Measurements from ENCODE around the gene ILK.

ILK gene

GRCh38 chr11:6603287-6604080 lies at the start of gene ILK, which contains the start of gene RRP8:
TSS of gene ILK (plus strand) at chr11:6603774. CDS start at chr11:6604272, 498 bp downstream.
TSS of gene RRP8 (minus strand) at chr11:6603616. CDS start at chr11:6603502, 114 bp downstream.
- peak; percentile 81 to 90 for DNase-seq

DNA sequence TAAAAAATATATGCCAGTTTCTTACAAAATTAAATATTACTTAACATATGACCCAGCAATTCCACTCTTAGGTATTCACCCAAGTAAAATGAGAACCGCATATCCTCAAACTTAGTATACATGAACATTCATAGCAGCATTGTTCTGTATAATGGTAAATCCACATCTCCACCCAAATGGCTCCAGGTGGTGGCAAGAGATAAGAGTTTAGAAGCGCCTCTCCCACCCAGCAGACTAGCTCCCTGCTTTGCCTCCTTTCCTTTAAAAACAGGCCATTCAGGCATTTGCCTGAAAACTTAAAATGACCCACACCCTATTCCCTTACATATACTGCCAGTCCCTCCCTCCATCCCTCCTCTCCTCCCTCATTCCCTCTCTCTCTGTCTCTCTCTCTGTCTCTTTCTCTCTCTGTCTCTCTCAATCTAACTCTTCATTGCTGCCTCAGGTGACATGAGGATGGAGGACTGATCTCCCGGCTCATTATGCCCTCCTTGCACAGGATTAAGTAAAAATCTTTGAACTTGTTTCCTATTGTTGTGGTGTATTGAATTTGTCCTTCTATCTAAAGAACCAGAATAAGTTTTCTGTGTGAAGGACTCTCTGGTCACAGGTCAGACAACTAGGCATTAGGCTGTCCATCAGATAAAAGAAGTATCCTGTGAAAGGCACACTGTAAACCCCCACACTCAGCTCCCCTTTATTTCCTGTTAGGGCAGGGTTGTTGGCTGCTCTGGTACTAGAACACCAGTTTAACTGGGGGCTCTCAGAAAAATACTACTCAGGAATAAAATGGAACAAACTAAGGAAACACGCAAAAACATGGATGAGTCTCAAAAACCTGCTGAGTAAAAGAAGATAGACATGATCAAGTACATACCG lies 48.5 kb upstream of the ILK start:
- no peak for DNase-seq

DNA sequence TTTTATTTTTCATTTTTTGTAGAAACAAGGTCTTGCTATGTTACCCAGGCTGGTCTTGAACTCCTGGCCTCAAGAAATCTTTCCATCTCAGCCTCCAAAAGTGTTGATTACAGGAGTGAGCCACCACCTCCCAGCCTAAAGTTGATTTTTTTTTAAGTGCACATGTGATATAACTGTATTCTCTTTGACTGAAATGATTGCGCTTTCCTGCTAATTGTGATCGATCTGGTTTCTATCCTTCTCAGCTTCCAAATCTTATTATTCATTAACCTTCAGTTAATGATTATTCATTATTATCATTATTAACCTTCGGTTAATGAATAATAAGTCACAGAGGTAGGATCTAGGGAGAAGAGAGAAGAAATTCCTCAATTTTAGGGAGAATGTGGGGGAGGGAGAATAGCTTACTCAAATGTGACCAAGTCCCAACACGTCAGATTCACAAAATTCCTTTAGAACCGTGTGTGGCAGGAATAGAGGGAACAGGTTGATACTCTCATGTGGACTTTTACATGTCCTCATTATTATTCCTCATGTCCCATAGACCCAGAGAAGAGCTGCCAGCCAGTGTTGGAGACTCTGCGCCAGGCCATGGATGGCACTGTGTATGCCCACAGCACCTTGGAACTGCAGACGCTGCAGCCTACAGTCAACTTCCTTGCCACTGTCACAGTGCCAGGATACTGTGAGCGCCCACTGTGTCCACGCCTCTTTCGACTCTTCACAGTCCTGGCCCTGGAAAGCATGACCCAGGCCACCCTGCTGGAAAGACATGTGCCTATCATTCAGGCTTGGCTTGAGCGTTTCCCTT lies 47.2 kb upstream of the ILK start:
- no peak for DNase-seq

DNA sequence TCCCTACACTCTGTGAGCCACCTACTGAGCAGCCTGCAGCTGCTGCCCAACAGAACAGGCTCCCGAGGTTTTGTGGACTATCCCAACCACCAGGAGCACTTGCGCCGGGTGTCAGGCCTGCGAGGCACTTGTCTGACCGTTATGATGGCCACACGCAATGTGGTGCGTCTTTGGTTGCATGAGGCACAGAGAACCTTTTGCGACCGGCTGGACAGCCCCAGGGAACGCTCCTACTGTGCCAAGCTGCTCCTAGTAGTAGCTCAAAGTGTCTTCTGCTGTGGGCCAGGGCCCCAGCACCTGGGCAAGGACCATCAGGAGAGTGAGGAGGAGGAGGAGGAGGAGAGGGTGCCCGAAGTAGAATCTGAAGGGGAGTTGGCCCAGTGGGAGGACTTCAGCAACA lies 46.5 kb upstream of the ILK start:
- no peak for DNase-seq

GRCh38 chr11:6557761-6558674 lies 45.6 kb upstream of the ILK start:
- no peak for DNase-seq

DNA sequence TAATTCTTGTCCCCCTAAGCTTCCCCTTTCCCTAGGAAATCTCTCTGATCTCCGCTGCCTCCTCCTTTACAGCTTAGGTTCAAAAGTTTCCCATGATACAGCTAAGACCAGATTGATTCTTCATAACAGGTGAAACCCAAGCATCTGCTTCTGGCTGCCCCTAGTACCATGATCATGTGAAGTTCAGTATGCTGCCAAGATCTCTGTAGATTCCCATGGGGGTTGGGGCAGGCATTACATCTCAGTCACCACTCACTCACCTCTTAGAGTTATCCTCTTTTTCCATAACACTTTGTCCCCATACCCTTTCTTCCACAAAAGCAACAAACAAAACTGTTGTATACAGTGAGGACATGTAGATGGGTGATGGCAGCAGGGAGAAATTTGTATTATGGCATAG lies 44.2 kb upstream of the ILK start:
- no peak for DNase-seq

GRCh38 chr11:6561288-6561687 lies 42.3 kb upstream of the ILK start:
- DNase-seq: no peak

DNA sequence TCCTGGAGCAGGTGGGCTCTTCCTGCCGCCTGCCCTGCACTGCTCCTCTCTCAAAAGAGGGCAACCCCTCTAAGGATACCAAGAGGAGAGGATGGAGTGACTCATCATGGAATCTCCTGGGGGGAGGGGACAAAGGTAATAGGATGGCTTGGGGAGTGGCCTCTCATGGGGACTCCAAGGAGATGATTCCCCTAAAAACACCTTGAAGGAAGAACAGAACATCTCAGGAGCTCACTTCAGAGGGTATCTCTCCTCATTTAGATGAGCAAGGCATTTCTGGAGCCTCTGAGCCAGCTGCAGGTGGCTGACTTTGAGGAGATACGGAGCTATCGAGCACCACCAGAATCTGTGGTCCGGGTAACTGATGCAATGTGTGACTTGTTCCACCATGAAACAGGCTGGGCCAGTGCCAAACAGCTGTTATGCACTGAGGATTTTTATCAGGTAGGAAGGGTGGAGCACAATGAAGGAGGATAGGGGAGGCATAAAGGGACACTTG lies 40.4 kb upstream of the ILK start:
- DNase-seq: no peak

DNA sequence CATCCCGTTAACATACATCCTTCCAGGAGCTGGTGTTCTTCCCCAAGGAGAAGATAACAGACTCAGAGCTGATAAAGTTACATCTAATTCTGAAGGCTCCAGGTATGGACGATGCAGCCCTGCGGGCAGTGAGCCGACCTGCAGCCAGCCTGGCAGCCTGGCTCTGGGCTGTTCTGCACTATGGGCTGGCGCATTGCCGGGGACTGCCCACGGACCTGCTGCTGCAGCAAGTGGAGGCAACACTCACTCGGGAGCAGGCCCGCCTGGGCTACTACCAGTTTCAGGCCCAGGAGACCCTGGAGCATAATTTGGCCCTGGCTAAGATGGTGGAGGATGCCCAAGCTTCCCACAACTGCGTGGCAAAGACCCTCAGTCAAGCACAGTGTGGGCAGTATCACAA lies 39.9 kb upstream of the ILK start:
- no peak for DNase-seq

- DNase-seq: no peak
These were observed 38.2 kb upstream of the ILK start for GRCh38 chr11:6565325-6565724.

DNA sequence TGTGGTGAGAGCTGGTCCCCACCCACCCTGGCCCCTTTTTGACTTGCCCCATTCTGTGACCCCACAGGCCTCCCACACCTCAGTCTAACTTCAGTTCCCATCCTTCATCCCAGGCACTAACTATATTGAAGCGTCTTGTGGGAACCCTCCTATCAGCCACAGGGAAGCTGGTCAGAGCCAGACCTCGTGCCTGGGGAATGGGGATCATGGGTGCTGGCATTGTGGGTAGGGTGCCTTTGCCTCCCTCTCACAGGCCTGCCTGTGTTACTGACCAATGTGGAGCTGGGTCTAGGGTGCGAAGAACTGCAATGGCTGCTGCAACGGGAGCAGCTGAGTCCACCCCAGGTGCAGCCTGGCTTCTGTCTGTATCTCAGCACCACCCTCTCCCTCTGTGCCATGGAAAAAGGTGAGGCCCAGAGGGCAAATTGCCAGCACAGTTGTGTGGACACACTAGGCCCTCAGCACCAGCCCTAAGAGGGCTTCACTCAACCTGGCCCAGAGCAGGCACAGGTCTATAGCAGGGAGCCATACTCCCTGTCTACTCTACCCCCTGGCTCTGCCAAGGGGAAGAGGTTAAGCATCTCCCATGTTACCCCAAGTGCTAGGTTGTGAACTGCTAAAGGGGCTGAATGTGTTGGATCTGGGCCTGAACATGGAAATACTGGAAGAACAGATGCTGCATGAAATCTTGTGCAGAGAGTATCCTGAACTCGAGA lies 37.4 kb upstream of the ILK start:
- no peak for DNase-seq

DNA sequence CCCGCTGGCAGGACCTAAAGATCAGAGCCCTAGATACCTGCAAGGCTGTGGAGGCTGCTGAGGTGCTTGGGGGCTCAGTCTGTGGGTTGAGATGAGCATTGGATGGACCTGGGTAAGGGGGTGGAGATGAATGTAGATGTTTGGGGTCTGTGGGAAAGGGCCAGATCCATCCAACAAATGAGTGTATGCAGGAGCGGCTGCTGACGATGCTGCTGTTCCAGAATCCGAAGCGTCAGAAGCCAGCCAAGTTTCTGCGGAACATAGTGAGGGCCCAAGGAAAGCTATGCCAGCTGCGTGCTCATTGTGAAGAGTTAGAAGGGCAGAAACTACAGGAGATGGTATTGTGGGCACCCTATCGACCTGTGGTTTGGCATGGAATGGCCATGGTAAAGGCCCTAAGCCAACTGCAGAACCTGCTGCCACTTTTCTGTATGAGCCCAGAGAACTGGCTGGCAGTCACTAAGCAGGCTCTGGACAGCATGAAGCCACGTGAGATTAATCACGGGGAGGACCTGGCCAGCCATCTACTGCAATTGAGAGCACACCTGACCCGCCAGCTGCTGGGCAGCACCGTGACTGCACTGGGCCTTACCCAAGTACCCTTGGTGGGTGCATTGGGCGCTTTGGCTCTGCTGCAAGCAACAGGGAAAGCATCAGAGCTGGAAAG lies 36.7 kb upstream of the ILK start:
- no peak for DNase-seq

DNA sequence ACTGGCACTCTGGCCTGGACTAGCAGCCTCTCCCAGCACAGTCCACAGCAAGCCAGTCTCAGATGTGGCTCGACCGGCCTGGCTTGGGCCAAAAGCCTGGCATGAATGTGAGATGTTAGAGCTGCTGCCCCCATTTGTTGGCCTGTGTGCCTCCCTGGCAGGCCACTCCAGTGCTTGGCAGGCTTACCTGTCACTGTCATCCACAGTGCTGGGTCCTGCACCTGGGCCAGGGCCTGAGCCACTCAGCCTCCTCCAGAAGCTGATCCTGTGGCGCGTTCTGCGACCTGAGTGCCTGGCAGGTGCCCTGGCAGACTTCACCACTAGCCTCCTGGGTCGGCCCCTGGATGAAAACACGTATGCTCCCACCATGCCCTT lies 36.2 kb upstream of the ILK start:
- no peak for DNase-seq

DNA sequence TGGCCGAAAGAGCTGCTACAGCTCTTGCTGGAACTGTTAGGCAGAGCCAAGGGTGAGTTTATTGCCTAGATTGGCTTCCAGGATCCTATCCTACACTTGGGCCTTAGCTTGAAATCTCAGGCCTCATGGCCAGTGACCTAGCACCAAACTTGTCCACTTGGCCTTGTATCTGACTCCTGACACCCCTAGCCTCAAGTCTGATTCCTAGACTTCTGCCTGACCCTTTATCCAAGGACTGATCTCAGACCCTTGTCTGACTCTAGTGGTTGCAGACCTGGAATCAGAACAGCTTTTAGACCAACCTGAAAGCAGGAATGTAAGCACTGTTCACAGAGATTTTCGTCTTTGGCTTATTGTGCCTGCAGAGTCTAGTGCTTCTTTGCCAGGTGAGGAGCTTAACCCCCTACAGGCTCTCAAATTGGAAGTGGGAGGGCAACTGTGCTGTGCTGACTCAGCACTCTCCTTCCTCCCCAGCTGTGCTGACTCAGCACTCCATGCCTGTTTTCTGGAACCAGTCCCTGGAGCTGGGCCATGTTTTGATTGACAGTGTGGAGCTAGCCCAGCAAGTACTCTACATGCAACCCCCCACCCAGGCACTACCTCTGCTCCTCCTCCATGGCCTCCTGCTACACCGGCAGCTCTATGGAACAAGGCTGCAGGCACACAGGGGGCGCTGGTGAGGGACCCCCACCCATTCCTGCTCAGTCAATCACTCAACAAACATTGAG lies 35.2 kb upstream of the ILK start:
- peak; percentile 58 to 71 for DNase-seq

GRCh38 chr11:6569706-6570105 lies 33.9 kb upstream of the ILK start:
- DNase-seq: no peak

GRCh38 chr11:6570691-6571427 lies 32.7 kb upstream of the ILK start:
- no peak for DNase-seq

DNA sequence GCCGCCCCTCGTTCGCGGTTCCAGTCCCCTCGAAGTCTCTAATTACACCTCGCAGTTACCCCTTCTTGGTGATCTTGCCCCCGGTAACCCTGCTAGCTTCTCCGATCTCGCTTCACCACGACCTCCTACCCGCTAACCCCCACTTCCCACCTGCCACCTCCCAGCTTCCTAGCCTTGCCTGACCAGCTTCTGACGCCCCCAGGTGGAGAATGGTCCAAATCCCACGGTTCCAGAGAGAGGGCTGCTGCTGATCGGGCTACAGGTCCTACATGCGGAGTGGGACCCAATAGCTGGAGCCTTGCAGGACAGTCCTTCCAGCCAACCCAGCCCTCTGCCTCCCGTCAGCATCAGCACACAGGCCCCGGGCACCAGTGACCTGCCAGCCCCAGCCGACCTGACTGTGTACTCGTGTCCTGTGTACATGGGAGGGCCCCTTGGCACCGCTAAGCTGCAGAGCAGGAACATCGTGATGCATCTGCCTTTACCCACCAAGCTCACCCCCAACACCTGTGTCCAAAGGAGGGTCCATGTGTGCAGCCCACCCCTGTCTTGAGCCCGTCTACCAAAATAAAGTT lies 32.1 kb upstream of the ILK start:
- no peak for DNase-seq

DNA sequence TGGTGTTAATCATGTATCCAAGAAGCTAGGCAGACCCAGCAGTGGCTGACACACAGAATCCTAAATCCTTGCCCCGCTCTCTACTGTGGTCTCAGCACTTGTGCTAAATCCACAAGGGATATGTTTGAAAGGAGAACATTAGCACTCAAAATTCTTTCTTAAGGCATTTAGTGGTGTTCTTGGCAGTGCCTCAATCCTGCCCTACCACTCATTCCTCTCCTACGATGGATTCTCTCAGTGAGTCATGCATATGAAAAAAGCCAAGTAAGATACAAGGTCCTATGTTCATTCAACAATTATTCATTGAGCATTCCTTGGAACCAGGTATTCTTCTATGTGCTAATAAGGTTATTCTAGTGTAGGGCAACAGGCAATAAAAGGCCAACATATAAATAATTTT lies 31.4 kb upstream of the ILK start:
- DNase-seq: no peak

Data from NCI-H2081 (cell line).